A673 (cell line): Measurements from ENCODE around the gene CCDC40.

Experiments
- EZH2 ChIP-seq: fragments of 200-600 bp; sonication (generic); IDR thresholded peaks from 2 replicates; pipeline ENCODE4 v1.6.1; 2017; ENCODE audit warnings: borderline replicate concordance, low read depth, mild to moderate bottlenecking, mixed read lengths, antibody characterized with exemption, low read length; ENCODE audit not compliant: poor library complexity, severe bottlenecking
- TF ChIP-seq, protein P1 (sequence below): fragments of 300-800, 200-600 bp; sonication (generic); conservative IDR thresholded peaks from 2 replicates; pipeline ENCODE4 v1.5.1; 2017; ENCODE audit warnings: low read depth, mild to moderate bottlenecking, antibody characterized with exemption, low read length, moderate library complexity, mixed read lengths

DNA sequence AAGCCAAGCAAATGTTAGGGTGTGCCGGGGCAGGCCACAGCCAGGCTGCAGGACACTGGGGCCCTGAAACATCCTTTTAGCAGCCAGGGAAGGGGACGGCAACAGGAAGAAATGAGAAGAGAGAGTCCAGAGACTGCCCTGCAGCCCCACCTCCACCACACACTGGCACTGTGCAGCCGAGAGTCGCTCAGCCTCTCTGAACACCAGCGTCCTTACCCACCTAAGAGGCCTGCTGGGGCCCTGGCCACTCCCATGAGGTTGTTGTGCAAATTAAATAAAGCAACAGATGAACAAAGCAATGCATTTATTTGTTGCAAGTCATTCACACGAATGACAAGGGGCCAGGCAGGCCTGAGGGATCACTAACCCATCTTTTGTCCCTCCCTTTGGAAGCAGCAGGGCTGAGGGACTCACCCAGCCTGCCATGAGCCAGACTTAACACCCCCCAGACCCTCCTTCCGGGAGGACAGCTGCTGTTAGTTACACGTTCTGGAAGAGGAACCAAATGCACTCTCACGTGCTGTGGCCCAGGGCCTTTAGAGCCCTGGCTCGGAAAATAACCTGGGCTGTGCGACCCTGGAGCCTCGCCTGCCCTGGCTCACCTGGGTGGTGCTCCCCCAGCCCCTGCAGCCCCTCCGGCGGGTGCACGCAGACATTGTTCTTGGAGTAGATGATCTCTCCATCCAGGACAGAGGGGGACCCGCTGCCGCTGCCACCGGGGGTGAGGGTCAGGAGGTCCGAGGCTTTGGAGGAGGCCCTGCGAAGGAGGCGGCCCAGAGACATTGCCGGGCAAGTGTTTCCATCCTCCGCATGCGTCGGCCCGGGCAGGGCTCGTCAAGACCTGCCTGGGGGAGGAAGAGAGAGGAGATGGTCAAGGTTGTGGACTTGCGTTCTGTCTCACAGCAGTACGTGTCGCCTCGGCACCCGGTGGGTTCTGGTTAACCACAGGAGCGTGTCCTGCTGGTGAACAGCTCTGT, 23.4 kb upstream of the CCDC40 start:
- TF ChIP-seq, protein P1, sequence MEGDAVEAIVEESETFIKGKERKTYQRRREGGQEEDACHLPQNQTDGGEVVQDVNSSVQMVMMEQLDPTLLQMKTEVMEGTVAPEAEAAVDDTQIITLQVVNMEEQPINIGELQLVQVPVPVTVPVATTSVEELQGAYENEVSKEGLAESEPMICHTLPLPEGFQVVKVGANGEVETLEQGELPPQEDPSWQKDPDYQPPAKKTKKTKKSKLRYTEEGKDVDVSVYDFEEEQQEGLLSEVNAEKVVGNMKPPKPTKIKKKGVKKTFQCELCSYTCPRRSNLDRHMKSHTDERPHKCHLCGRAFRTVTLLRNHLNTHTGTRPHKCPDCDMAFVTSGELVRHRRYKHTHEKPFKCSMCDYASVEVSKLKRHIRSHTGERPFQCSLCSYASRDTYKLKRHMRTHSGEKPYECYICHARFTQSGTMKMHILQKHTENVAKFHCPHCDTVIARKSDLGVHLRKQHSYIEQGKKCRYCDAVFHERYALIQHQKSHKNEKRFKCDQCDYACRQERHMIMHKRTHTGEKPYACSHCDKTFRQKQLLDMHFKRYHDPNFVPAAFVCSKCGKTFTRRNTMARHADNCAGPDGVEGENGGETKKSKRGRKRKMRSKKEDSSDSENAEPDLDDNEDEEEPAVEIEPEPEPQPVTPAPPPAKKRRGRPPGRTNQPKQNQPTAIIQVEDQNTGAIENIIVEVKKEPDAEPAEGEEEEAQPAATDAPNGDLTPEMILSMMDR, result no peak
- TF ChIP-seq EZH2, result no peak
